ENCODE results near the gene MACROD2. TPM values are rescaled to one million over a fixed set of nuclear protein-coding genes. Genes with fewer than 3 reads are reported as not detected.

MACROD2 gene
- total RNA-seq, 2 donors from 2014 or later: 8.3 to 21.8 TPM

DNA sequence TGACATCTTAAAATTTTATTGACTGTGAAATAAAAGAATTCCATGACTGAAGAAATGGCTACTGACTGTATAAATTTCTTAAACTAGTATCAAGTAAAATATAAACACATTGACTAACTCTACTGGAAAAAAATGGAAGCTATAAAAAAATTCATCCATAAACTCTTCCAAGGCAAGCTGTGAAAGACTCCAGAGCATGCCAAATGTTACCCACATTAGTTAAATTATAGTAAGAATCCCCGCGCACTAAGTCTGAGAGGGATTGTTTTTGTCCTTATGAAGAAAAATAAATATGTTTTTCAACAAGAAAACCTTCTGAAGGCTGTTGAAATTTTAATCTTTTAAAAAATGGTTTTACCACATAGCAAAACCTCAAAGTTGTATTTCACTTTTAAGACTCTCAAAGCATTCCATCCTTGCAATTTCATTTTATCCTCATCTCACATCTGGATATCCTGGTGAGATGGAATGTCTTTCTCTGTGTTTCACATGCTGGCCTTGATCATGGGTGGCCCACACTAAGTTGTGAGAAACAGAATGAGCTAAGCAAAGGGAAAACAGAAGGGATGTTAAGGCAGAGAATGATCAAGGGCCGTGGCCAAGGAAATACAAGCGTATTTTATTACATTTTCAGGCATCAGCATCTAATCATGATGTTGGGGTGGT lies 1845.5 kb downstream of the MACROD2 start:
- no peaks in the 10 kb centered on the region for H3K9me3 ChIP-seq
- no peak overlapping the region for H3K4me3 ChIP-seq
- no peaks in the 10 kb centered on the region for H3K4me1 ChIP-seq
- no peaks in the 10 kb centered on the region for H3K36me3 ChIP-seq (replicated peaks in 1 of 2; ENCODE audit: insufficient read depth in 1 of 2, low read depth in 2 of 2)
- no peak for DNase-seq
- no peak overlapping the region for H3K27ac ChIP-seq
- no peak for ATAC-seq
- no peak for TF ChIP-seq POLR2A (IDR thresholded peaks at IDR 0.05)
- WGBS, 2 donors: 47% methylated on average over 4 of the region's 4 CpGs
- H3K27me3 ChIP-seq: peaks cover 0 to 3% of the 10 kb centered on the region in 2 donors
- intact Hi-C loops (cut with DNase I): no loop called here

GRCh38 chr20:15842872-15843271 lies 1847.6 kb downstream of the MACROD2 start:
- Histone ChIP-seq H3K4me3 (no peak overlapping the region), H3K36me3 (replicated peaks in 1 of 2; ENCODE audit: insufficient read depth in 1 of 2, low read depth in 2 of 2) (no peaks in the 10 kb centered on the region), H3K4me1 (no peaks in the 10 kb centered on the region), H3K27ac (no peak overlapping the region), H3K9me3 (no peaks in the 10 kb centered on the region), H3K27me3 (no peaks in the 10 kb centered on the region)
- DNase-seq: no peak
- TF ChIP-seq, protein P1, sequence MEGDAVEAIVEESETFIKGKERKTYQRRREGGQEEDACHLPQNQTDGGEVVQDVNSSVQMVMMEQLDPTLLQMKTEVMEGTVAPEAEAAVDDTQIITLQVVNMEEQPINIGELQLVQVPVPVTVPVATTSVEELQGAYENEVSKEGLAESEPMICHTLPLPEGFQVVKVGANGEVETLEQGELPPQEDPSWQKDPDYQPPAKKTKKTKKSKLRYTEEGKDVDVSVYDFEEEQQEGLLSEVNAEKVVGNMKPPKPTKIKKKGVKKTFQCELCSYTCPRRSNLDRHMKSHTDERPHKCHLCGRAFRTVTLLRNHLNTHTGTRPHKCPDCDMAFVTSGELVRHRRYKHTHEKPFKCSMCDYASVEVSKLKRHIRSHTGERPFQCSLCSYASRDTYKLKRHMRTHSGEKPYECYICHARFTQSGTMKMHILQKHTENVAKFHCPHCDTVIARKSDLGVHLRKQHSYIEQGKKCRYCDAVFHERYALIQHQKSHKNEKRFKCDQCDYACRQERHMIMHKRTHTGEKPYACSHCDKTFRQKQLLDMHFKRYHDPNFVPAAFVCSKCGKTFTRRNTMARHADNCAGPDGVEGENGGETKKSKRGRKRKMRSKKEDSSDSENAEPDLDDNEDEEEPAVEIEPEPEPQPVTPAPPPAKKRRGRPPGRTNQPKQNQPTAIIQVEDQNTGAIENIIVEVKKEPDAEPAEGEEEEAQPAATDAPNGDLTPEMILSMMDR (IDR thresholded peaks at IDR 0.05): no peak
- TF ChIP-seq POLR2A (IDR thresholded peaks at IDR 0.05): no peak
- no peak for ATAC-seq
- 32 to 35% methylated on average over 1 of the region's 1 CpG for WGBS, 2 donors
- intact Hi-C loops (cut with DNase I): no loop called here

DNA sequence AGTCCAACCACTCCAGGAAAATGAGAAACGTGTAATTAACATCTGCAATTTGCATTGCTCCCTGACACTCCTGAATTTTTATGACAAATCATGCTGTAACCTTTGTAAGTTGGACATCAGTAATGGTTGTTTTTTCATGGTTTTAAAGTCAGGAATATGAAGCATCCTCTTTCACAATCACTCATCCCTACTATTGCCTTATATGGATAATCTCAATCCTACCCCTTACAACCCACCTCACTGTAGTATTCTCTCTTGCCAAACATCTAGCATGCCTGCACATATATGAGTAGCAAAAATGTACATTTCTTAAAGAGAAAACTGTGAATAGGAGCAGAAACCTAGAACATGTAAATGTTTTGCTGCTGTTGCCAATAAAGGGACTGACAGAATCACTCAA lies 1848.5 kb downstream of the MACROD2 start:
- Histone ChIP-seq H3K27ac (no peak overlapping the region), H3K27me3 (no peaks in the 10 kb centered on the region), H3K36me3 (replicated peaks in 1 of 2; ENCODE audit: insufficient read depth in 1 of 2, low read depth in 2 of 2) (no peaks in the 10 kb centered on the region), H3K4me3 (no peak overlapping the region), H3K9me3 (no peaks in the 10 kb centered on the region), H3K4me1 (no peaks in the 10 kb centered on the region)
- intact Hi-C loops (cut with DNase I): no loop called here
- ATAC-seq (no peak), DNase-seq (no peak)
- 50 to 54% methylated on average over 1 of the region's 1 CpG for WGBS, 2 donors
- TF ChIP-seq, protein P1 (IDR thresholded peaks at IDR 0.05): no peak
- no peak for TF ChIP-seq POLR2A (IDR thresholded peaks at IDR 0.05)

DNA sequence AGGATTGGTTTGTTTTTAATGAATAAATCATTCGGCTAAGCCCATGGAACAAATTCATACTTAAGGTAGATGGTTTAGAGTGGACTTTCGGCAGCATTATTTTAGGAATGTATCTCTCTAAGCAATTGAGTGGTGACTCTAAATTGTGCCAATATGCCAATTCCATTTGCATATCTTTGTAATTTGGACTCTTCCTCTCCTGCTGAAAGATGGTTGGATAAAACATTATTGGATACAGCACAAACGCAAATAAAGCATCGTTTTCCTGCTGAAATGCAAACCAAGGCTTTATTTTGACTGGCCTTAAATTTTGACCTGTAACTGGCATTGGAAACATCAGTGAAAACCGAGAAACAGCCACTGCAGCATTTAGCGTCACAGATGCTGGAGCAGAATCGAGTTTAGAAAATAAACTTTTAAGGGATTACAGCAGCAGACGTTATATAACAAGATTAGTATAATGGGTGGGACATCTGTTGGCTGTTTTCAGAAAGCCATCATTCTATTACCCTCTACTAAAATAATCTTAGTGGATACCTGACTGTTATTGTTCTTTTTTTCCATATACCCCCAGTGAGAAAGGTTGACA lies 1852.0 kb downstream of the MACROD2 start:
- Histone ChIP-seq H3K27me3 (no peaks in the 10 kb centered on the region), H3K9me3 (no peaks in the 10 kb centered on the region), H3K4me3 (no peak overlapping the region), H3K36me3 (replicated peaks in 1 of 2; ENCODE audit: insufficient read depth in 1 of 2, low read depth in 2 of 2) (no peaks in the 10 kb centered on the region), H3K27ac (no peak overlapping the region), H3K4me1 (no peaks in the 10 kb centered on the region)
- intact Hi-C loops (cut with DNase I): no loop called here
- DNase-seq: no peak
- ATAC-seq: no peak
- WGBS, 2 donors: 75 to 79% methylated on average over 8 of the region's 8 CpGs
- no peak for TF ChIP-seq POLR2A (IDR thresholded peaks at IDR 0.05)
- TF ChIP-seq, protein P1 (IDR thresholded peaks at IDR 0.05): no peak

GRCh38 chr20:15848126-15848525 lies 1852.8 kb downstream of the MACROD2 start:
- TF ChIP-seq, protein P1 (IDR thresholded peaks at IDR 0.05): no peak
- TF ChIP-seq POLR2A (IDR thresholded peaks at IDR 0.05): no peak
- Histone ChIP-seq H3K36me3 (replicated peaks in 1 of 2; ENCODE audit: insufficient read depth in 1 of 2, low read depth in 2 of 2) (no peaks in the 10 kb centered on the region), H3K4me1 (no peaks in the 10 kb centered on the region), H3K27me3 (no peaks in the 10 kb centered on the region), H3K27ac (no peak overlapping the region), H3K9me3 (no peaks in the 10 kb centered on the region), H3K4me3 (no peak overlapping the region)
- intact Hi-C loops (cut with DNase I): no loop called here
- ATAC-seq: no peak
- DNase-seq: no peak
- WGBS, 2 donors: 64 to 70% methylated on average over 3 of the region's 3 CpGs

All from body of pancreas (tissue), 4 donors.